IMR-90 (cell line): Measurements from ENCODE around the gene ZBTB24. TPM values are rescaled to one million over a fixed set of nuclear protein-coding genes. Genes with fewer than 3 reads are reported as not detected.

Experiments used
- ATAC-seq: fragments of 200-7000 bp; cut with Tn5 transposase; 2 replicates; pipeline ENCODE4 v1.9.1; 2020; ENCODE audit warnings: low read depth, mild to moderate bottlenecking, moderate library complexity
- BruUV-seq: library from RNA; stranded (reverse); fragments of 400-500 nt; replicated peaks from 2 replicates; lab custom pipeline; 2021; lab: Mats Ljungman, UMichigan
- CTCF ChIA-PET: fragments of 300-600 bp; formaldehyde crosslinking; extraction: SDS; loops from one replicate; lab custom pipeline; 2021; ENCODE audit warnings: antibody characterized with exemption; lab: Yijun Ruan, JAX
- POLR2A ChIA-PET: fragments of 300-600 bp; sonication (Branson Sonifier 250); formaldehyde crosslinking; loops from one replicate; lab custom pipeline; 2022; ENCODE audit warnings: antibody characterized with exemption; ENCODE audit not compliant: unreplicated experiment; lab: Charles Lee
- DNase-seq: peaks from one replicate; pipeline ENCODE4 v3.0.0; 2013
- H2AFZ ChIP-seq: replicated peaks from 2 replicates; pipeline ENCODE3; 2013; ENCODE audit warnings: low read length, mild to moderate bottlenecking; ENCODE audit not compliant: poor library complexity
- H2AK5ac ChIP-seq: 2 replicates; pipeline ENCODE4 v1.6.1; 2013; ENCODE audit warnings: low read depth, low read length, inconsistent platforms
- H2AK9ac ChIP-seq: replicated peaks from 2 replicates; pipeline ENCODE3; 2013; ENCODE audit warnings: mild to moderate bottlenecking, low read depth, low read length, moderate library complexity; ENCODE audit not compliant: poor library complexity
- H2BK120ac ChIP-seq: 2 replicates; pipeline ENCODE4 v1.6.1; 2013; ENCODE audit warnings: low read depth, low read length, inconsistent platforms
- H2BK15ac ChIP-seq: 3 replicates; pipeline ENCODE4 v1.6.1; 2013; ENCODE audit warnings: low read depth, low read length, inconsistent platforms
- H2BK20ac ChIP-seq: 2 replicates; pipeline ENCODE4 v1.6.1; 2013; ENCODE audit warnings: low read depth, mild to moderate bottlenecking, inconsistent platforms, low read length, moderate library complexity
- H2BK5ac ChIP-seq: 2 replicates; pipeline ENCODE4 v1.6.1; 2013; ENCODE audit warnings: mild to moderate bottlenecking, low read depth, low read length, inconsistent platforms; ENCODE audit not compliant: poor library complexity, severe bottlenecking
- H3K14ac ChIP-seq: replicated peaks from 2 replicates; pipeline ENCODE4 v1.6.1; 2013; ENCODE audit warnings: low read depth, low read length, inconsistent platforms
- H3K18ac ChIP-seq: 2 replicates; pipeline ENCODE4 v1.6.1; 2013; ENCODE audit warnings: low read depth, low read length, control low read depth
- H3K23ac ChIP-seq: 2 replicates; pipeline ENCODE4 v1.6.1; 2013; ENCODE audit warnings: low read depth, low read length, inconsistent platforms
- H3K27ac ChIP-seq: 2 replicates; pipeline ENCODE4 v1.5.1; 2013; ENCODE audit warnings: mild to moderate bottlenecking, control low read depth, low read length; ENCODE audit not compliant: insufficient read depth
- H3K27me3 ChIP-seq: 2 replicates; pipeline ENCODE4 v1.6.1; 2013; ENCODE audit warnings: low read length; ENCODE audit not compliant: control insufficient read depth, insufficient read depth
- H3K36me3 ChIP-seq: 2 replicates; pipeline ENCODE4 v1.6.1; 2013; ENCODE audit warnings: low read length, mixed read lengths; ENCODE audit not compliant: control insufficient read depth, insufficient read depth
- H3K4ac ChIP-seq: 2 replicates; pipeline ENCODE4 v1.6.1; 2013; ENCODE audit warnings: low read depth, low read length, inconsistent platforms
- H3K4me1 ChIP-seq: 2 replicates; pipeline ENCODE4 v1.6.1; 2013; ENCODE audit warnings: low read length, mixed read lengths; ENCODE audit not compliant: control insufficient read depth, insufficient read depth
- H3K4me2 ChIP-seq: 2 replicates; pipeline ENCODE4 v1.6.1; 2013; ENCODE audit warnings: low read depth, mild to moderate bottlenecking, control low read depth, low read length, moderate library complexity
- H3K4me3 ChIP-seq: 2 replicates; pipeline ENCODE4 v1.5.1; 2013; ENCODE audit warnings: low read depth, mild to moderate bottlenecking, control low read depth, low read length, moderate library complexity; ENCODE audit not compliant: insufficient read depth
- H3K56ac ChIP-seq: 2 replicates; pipeline ENCODE4 v1.6.1; 2013; ENCODE audit warnings: low read length, inconsistent platforms; ENCODE audit not compliant: insufficient read depth; ENCODE audit errors: extremely low read depth
- H3K79me1 ChIP-seq, 2 experiments: 2 replicates each; pipeline ENCODE4 v1.6.1; 2013; ENCODE audit warnings: low read length in 2 of 2, inconsistent platforms in 1 of 2, low read depth in 1 of 2
- H3K9ac ChIP-seq: 2 replicates; pipeline ENCODE4 v1.6.1; 2013; ENCODE audit warnings: low read depth, low read length, control low read depth
- H3K9me1 ChIP-seq: 2 replicates; pipeline ENCODE4 v1.6.1; 2013; ENCODE audit warnings: low read length, inconsistent platforms; ENCODE audit not compliant: insufficient read depth
- H3K9me3 ChIP-seq: 2 replicates; pipeline ENCODE4 v1.6.1; 2013; ENCODE audit warnings: low read length; ENCODE audit not compliant: control insufficient read depth, insufficient read depth
- H4K20me1 ChIP-seq: 2 replicates; pipeline ENCODE4 v1.6.1; 2013; ENCODE audit warnings: low read length, inconsistent platforms; ENCODE audit not compliant: insufficient read depth
- H4K5ac ChIP-seq: 2 replicates; pipeline ENCODE4 v1.6.1; 2013; ENCODE audit warnings: mild to moderate bottlenecking, low read depth, low read length, control low read depth
- H4K8ac ChIP-seq, 2 experiments: 2 replicates each; pipeline ENCODE4 v1.6.1; 2013; ENCODE audit warnings: low read depth in 2 of 2, low read length in 2 of 2, control low read depth in 1 of 2, inconsistent platforms in 1 of 2
- H4K91ac ChIP-seq: 2 replicates; pipeline ENCODE4 v1.6.1; 2013; ENCODE audit warnings: low read depth, low read length, inconsistent platforms; ENCODE audit not compliant: insufficient read depth
- FOS ChIP-seq: fragments of 150-350 bp; IDR thresholded peaks from 2 replicates; pipeline ENCODE4 v1.6.1; 2016; ENCODE audit warnings: low read depth, low read length
- WGBS, 2 experiments: methylation state at CpG; one replicate each; pipeline versions ENCODE4 v1.1.5 to v1.1.7; 2013; ENCODE audit warnings: missing lambda C conversion rate in 2 of 2; ENCODE audit not compliant: insufficient read length in 1 of 2; ENCODE audit errors: extremely low coverage in 2 of 2; 5-methylcytosine and 5-hydroxymethylcytosine counted together
- dilution Hi-C: fragments of 300-500 bp; cut with HindIII; formaldehyde crosslinking; loops from one replicate; pipeline ENCODE4 v1.14.3; 2018; ENCODE audit warnings: low sequenced_read_pairs; ENCODE audit not compliant: unreplicated experiment
- in situ Hi-C: fragments of 300-500 bp; cut with MboI; formaldehyde crosslinking; loops from 3 replicates; pipeline ENCODE4 v1.14.3; 2019; ENCODE audit warnings: low sequenced_read_pairs, inconsistent platforms, mixed read lengths
- intact Hi-C: fragments of 100-400 bp; cut with micrococcal nuclease; formaldehyde crosslinking; loops from 2 replicates; pipeline ENCODE4 v1.10.0; 2022
- polyA plus RNA-seq, 3 experiments: library from polyadenylated mRNA; depleted of rRNA; stranded (reverse); fragments of >200 nt; gene quantifications; 2 replicates each; pipeline ENCODE4 v1.2.3, GENCODE V29; 2012; ENCODE audit warnings: low replicate concordance in 1 of 3
- total RNA-seq: library from RNA; depleted of rRNA; stranded (reverse); fragments of >200 nt; gene quantifications from 2 replicates; pipeline ENCODE4 v1.2.3, GENCODE V29; 2012

The ZBTB24 gene
- total and polyA plus RNA-seq, 2 of the 4 experiments (the other 2 are of a cell fraction), result 2.3 to 7.9 TPM

DNA sequence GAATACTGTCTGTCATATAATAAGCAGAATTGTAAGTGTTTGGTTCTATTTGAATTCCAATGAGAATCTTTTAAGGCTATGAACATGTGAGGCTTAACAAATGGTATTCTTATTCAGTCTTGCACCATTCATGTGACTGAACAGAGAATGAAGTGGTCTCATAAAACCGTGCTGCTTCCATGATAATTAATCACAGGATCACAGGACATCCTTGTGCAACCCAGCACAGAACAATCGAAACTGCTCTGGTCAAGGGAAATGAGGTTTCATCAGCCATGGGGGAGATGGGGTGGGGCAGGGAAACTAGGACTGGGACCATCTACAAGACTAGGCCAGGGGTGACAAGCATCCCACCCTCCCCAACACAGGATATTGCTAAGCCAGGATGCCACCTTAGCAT lies 48.6 kb downstream of the ZBTB24 start:
- Histone ChIP-seq H3K27me3 (peaks cover 2% of the 10 kb centered on the region; the same call in 1 of the 2 replicates), H3K4me3 (no peak overlapping the region), H3K14ac (no peak overlapping the region), H3K9me3 (no peaks in the 10 kb centered on the region), H2BK120ac (no peak overlapping the region), H4K8ac (no peak overlapping the region), H3K56ac (no peak overlapping the region), H3K23ac (no peak overlapping the region), H4K20me1 (no peaks in the 10 kb centered on the region), H3K9me1 (no peaks in the 10 kb centered on the region), H2AK5ac (no peak overlapping the region), H3K27ac (no peak overlapping the region), H3K36me3 (no peaks in the 10 kb centered on the region), H4K5ac (no peak overlapping the region), H3K4me1 (no peaks in the 10 kb centered on the region; the same call in 1 of the 2 replicates), H4K91ac (no peak overlapping the region), H2BK15ac (no peak overlapping the region), H3K79me1 (no peaks in the 10 kb centered on the region), H3K4me2 (no peak overlapping the region), H2AK9ac (no peak overlapping the region), H3K18ac (no peak overlapping the region), H2BK20ac (no peak overlapping the region), H3K9ac (no peak overlapping the region), H2BK5ac (no peak overlapping the region), H3K4ac (no peak overlapping the region), H2AFZ (no peak overlapping the region)
- no TSS peak for BruUV-seq
- TF ChIP-seq FOS, result no peak
- no peak for ATAC-seq
- intact Hi-C loops (no loop called here), in situ Hi-C loops (no loop called here), dilution Hi-C loops (no loop called here)
- no peak for DNase-seq
- no CpG with 5 or more reads among the region's 2 CpGs for WGBS, 2 experiments
- CTCF ChIA-PET, result no interaction called here
- POLR2A ChIA-PET, result no interaction called here
